ENCODE data around the gene LYPD1. TPM values are rescaled to one million over a fixed set of nuclear protein-coding genes. Genes with fewer than 3 reads are reported as not detected.

Gene LYPD1
- total RNA-seq, 1 donor: not detected

GRCh38 chr2:132599556-132599955 is 70.4 kb downstream of the LYPD1 start:
- no peak for DNase-seq (ENCODE audit: low read depth in 2 of 3, low spot score in 2 of 3)

GRCh38 chr2:132598536-132598935 is 71.5 kb downstream of the LYPD1 start:
- DNase-seq (ENCODE audit: low read depth in 2 of 3, low spot score in 2 of 3): no peak

- DNase-seq (ENCODE audit: low read depth in 2 of 3, low spot score in 2 of 3): no peak
Observed at GRCh38 chr2:132597831-132598230, 72.2 kb downstream of the LYPD1 start.

GRCh38 chr2:132597166-132597565 is 72.8 kb downstream of the LYPD1 start:
- DNase-seq (ENCODE audit: low read depth in 2 of 3, low spot score in 2 of 3): no peak

- no peak for DNase-seq (ENCODE audit: low read depth in 2 of 3, low spot score in 2 of 3)
Observed at GRCh38 chr2:132595693-132596092, 74.3 kb downstream of the LYPD1 start.

GRCh38 chr2:132595186-132595585 is 74.8 kb downstream of the LYPD1 start:
- no peak for DNase-seq (ENCODE audit: low read depth in 2 of 3, low spot score in 2 of 3)
